Measurements from ENCODE around the gene TMEM26.
"Not testable (repeated sequence)": the region's sequence is repeated elsewhere in the genome, so short reads cannot be mapped to it uniquely, and the experiment has no call there.

The TMEM26 gene

GRCh38 chr10:61398366-61399129, 54.6 kb downstream of the TMEM26 start:
- no peak for DNase-seq

GRCh38 chr10:61397175-61397986, 55.8 kb downstream of the TMEM26 start:
- no peak for DNase-seq

DNA sequence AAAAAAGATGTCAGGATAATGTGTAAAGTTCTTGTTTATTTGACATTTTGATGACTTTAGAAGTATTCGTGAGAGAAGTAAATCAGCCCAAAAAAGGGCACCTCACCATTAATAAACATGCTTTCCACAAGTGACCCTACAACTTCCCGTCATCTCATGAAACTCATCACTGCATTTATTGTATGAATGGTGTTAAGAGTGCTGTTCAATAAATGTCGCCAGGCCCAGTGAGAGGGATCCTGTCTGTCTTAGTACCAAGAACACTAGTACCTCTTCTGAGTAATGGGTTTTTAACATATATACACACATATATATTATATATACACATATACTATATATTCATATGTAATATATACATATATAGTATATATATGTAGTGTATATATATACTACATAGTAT, 61.9 kb downstream of the TMEM26 start:
- no peak for DNase-seq

GRCh38 chr10:61390851-61391250, 62.3 kb downstream of the TMEM26 start:
- no peak for DNase-seq

DNA sequence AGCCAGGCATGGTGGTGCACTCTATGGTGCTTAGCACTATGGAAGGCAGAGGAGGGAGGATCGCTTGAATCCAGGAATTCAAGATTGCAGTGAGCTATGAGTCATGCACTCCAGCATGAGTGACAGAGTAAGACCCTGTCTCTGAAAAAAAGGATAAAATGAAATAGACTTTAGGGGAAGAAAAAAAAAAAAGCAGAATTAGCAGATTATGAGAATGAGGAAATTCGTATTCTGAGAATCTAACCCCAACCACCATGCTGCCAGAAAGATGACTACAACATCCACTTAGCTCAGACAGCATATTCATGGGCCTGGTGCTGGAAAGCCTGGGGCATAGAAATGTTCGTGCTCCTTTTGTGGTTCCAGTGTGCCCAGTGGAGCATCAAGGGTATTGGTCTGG, 63.3 kb downstream of the TMEM26 start:
- no peak for DNase-seq

- DNase-seq, result not testable (repeated sequence)
These were observed 64.2 kb downstream of the TMEM26 start for GRCh38 chr10:61388986-61389385.

GRCh38 chr10:61385231-61386001, 67.8 kb downstream of the TMEM26 start:
- no peak for DNase-seq

GRCh38 chr10:61381153-61381552, 72.0 kb downstream of the TMEM26 start:
- DNase-seq, result not testable (repeated sequence)

GRCh38 chr10:61378865-61379264, 74.3 kb downstream of the TMEM26 start:
- no peak for DNase-seq

GRCh38 chr10:61376908-61377368, 76.2 kb downstream of the TMEM26 start:
- DNase-seq, result no peak

DNA sequence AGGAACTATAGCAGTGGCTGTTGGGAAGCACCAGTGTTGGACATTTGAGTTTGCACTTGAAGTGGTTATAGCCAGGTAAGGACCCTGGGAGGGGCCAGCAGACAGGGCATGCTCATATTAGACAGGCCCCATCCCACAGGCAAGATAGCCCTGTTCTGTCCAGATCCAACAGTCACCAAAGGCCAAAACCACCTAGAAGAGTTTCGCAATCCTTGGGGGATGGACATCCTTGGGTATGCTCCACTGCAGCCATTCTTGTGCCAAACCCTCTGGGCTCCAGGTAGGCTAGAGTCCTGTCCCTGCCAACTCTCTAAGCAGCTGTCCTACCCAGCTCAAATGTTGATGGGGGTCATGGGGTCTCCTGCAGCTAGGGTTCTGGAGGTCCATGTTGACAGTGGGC, 76.8 kb downstream of the TMEM26 start:
- DNase-seq, result no peak

DNA sequence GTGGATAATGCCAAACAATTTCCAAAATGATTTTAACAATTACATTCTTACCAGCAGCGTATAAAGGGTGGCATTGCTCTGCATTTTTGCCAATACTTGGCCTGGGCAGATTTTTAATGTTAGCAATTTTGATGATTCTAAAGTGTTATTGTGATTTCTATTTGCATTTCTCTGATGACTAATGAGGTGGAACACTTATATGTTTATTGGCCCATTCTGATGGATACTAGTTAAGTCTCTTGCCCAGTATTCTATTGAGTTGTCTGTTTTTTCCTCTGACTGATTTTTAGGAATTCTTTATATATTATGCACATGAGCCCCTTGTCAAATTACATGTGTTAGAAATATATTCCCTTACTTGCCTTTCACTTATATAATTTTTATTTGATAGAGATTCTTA, 86.8 kb downstream of the TMEM26 start:
- DNase-seq, result no peak

DNA sequence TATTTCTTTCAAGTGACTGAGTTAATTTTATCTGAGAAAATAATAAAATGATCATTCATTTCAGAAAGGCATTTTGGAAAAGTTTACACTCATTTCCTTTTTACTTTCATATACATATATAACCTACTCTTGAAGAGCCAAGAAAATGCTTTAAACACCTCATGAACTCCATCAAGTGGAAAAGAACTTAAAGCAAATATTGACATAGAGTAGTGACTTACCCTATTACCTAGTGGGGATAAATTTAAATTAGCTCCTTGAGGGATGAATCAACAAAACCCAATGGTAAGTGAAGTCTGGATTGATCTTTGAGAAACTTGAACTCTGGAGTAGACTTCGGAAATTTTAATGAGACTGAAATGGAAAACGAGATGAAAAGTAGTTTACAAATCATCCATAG, 88.6 kb downstream of the TMEM26 start:
- DNase-seq, result no peak

- DNase-seq, result no peak
These were observed 90.2 kb downstream of the TMEM26 start for GRCh38 chr10:61363006-61363405.

GRCh38 chr10:61359452-61359851, 93.7 kb downstream of the TMEM26 start:
- no peak for DNase-seq

DNA sequence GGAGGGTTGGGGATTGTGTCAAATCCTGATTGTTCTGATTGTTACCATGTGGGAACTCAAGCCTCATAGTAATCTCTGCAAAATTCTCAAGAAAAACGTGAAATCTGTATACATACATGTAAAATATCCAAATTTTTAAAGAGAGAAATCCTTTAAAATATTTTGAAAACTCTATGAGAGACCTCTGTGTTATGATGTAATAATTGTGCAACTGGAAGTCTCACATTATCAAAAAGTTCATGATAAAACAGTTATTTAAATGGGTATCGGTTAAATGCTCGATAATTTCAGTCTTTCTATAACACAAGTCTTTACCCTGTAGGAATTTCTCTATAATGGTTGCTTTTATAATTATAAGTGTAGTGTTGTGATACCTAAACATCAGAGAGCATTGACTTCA, 95.5 kb downstream of the TMEM26 start:
- DNase-seq, result no peak

Measured in right forelimb (tissue), 1 donor.